ENCODE results near the gene CD1E. TPM values are rescaled to one million over a fixed set of nuclear protein-coding genes. Genes with fewer than 3 reads are reported as not detected.

Gene CD1E
- total and polyA plus RNA-seq, 10 of the 15 experiments (the other 5 are each of a cell fraction or from before 2014, with no cell fraction given): 0.05 to 0.07 (median 0.05) TPM; not detected in 7

- no peak for TF ChIP-seq RELB (IDR thresholded peaks at IDR 0.05; ENCODE audit: low read depth)
These were observed 3.7 kb downstream of the CD1E start (continued) for GRCh38 chr1:158357441-158357840.

- ChIA-PET RAD21 (ENCODE audit: unreplicated experiment) (no interaction called here), SMC1A (ENCODE audit: uncharacterized antibody, unreplicated experiment) (no interaction called here), POLR2A (no interaction called here), CTCF (no interaction called here)
- no peak overlapping the region for H3K4me2 ChIP-seq (ENCODE audit: control insufficient read depth, insufficient read depth)
- in situ Hi-C loops (cut with MboI): no loop called here
- no peaks in the 10 kb centered on the region for H3K36me3 ChIP-seq (ENCODE audit: control insufficient read depth in 2 of 2, insufficient read depth in 2 of 2, low read length in 1 of 2)
- H3K4me1 ChIP-seq (ENCODE audit: control insufficient read depth, insufficient read depth, low read length): no peaks in the 10 kb centered on the region
- H4K20me1 ChIP-seq (ENCODE audit: control insufficient read depth, insufficient read depth): no peaks in the 10 kb centered on the region
- WGBS (ENCODE audit: insufficient coverage, insufficient replicate concordance, low lambda C conversion rate, missing lambda C conversion rate): 0% methylated on average over 1 of the region's 1 CpG
- H3K27ac ChIP-seq (ENCODE audit: control insufficient read depth, insufficient read depth): no peak overlapping the region
- no peaks in the 10 kb centered on the region for H3K79me2 ChIP-seq (ENCODE audit: control insufficient read depth, insufficient read depth, low read length)
- TF ChIP-seq SIX5 (IDR thresholded peaks at IDR 0.05; ENCODE audit: low read depth, low read length, severe bottlenecking) (no peak), SREBF2 (IDR thresholded peaks at IDR 0.05; ENCODE audit: low read length) (no peak), IKZF2 (IDR thresholded peaks at IDR 0.05) (no peak), POLR2AphosphoS2 (IDR thresholded peaks at IDR 0.05; ENCODE audit: low read depth, low read length) (no peak), TAF1 (IDR thresholded peaks at IDR 0.05; ENCODE audit: borderline replicate concordance, low read depth, low read length) (no peak), PRDM15 (CRISPR knock-in tag; IDR thresholded peaks at IDR 0.05) (no peak), RAD51 (IDR thresholded peaks at IDR 0.05) (no peak), ZNF384 (IDR thresholded peaks at IDR 0.05; ENCODE audit: borderline replicate concordance, low read depth, low read length) (no peak)
- no peak for ATAC-seq
- no peaks in the 10 kb centered on the region for H3K9me3 ChIP-seq (replicated peaks; ENCODE audit: control insufficient read depth, insufficient read depth, low read length)
- BruUV-seq (replicated peaks): no TSS peak
- H3K27me3 ChIP-seq (replicated peaks in 1 of 2; ENCODE audit: control insufficient read depth in 2 of 2, insufficient read depth in 2 of 2, low read length in 1 of 2): no peaks in the 10 kb centered on the region
- no peak overlapping the region for H3K4me3 ChIP-seq
- no peak for DNase-seq (ENCODE audit: low read depth, low spot score)
- intact Hi-C loops (cut with micrococcal nuclease; ENCODE audit: unreplicated experiment): no loop called here
- H3K9ac ChIP-seq (ENCODE audit: control insufficient read depth, insufficient read depth, low read length): no peak overlapping the region
- H2AFZ ChIP-seq (ENCODE audit: control insufficient read depth, low read depth, low read length): no peak overlapping the region
- FAIRE-seq: no peak
These were observed 8.8 kb downstream of the CD1E start for GRCh38 chr1:158362482-158362881.
